Hepatocyte (in vitro differentiated cells): ENCODE measurements around the gene PDHB.

Source experiments
- CTCF ChIP-seq: fragments of 200-600 bp; sonication (generic); IDR thresholded peaks from 2 replicates; pipeline ENCODE4 v1.5.1; 2016; ENCODE audit warnings: antibody characterized with exemption, mild to moderate bottlenecking; ENCODE audit not compliant: poor library complexity
- EZH2phosphoT487 ChIP-seq: fragments of 200-600 bp; sonication (generic); IDR thresholded peaks from one replicate; pipeline ENCODE4 v1.6.1; 2018; ENCODE audit warnings: antibody characterized with exemption, mild to moderate bottlenecking, low read depth, moderate library complexity; ENCODE audit not compliant: unreplicated experiment, severe bottlenecking

GRCh38 chr3:58452176-58452575 lies 18.5 kb upstream of the PDHB start:
- TF ChIP-seq CTCF, result no peak
- TF ChIP-seq EZH2phosphoT487, result no peak
